Trophoblast cell (in vitro differentiated cells and primary cell): ENCODE data around the gene HEXB.
"Not testable (repeated sequence)": the region's sequence is repeated elsewhere in the genome, so short reads cannot be mapped to it uniquely, and the experiment has no call there.

ENCODE experiments used
- DNase-seq, 2 donors: peaks; one replicate each; pipeline ENCODE4 v3.0.0-alpha.2; 2016
- H2AFZ ChIP-seq: 2 replicates; pipeline ENCODE4 v1.6.1; 2013; ENCODE audit warnings: low read length, moderate library complexity, mild to moderate bottlenecking; ENCODE audit not compliant: insufficient read depth, poor library complexity
- H2AK5ac ChIP-seq: 2 replicates; pipeline ENCODE4 v1.6.1; 2013; ENCODE audit warnings: mild to moderate bottlenecking, low read length
- H2BK120ac ChIP-seq: 2 replicates; pipeline ENCODE4 v1.6.1; 2013; ENCODE audit warnings: low read length, mild to moderate bottlenecking, moderate library complexity; ENCODE audit not compliant: insufficient read depth, poor library complexity
- H2BK12ac ChIP-seq: 2 replicates; pipeline ENCODE4 v1.6.1; 2013; ENCODE audit warnings: mild to moderate bottlenecking, low read length, moderate library complexity
- H2BK5ac ChIP-seq: 2 replicates; pipeline ENCODE4 v1.6.1; 2013; ENCODE audit warnings: low read length, low read depth, moderate library complexity, mild to moderate bottlenecking; ENCODE audit not compliant: poor library complexity
- H3K14ac ChIP-seq: 2 replicates; pipeline ENCODE4 v1.6.1; 2013; ENCODE audit warnings: mild to moderate bottlenecking, low read length
- H3K18ac ChIP-seq: 2 replicates; pipeline ENCODE4 v1.6.1; 2013; ENCODE audit warnings: mild to moderate bottlenecking, low read length
- H3K23ac ChIP-seq: 2 replicates; pipeline ENCODE4 v1.6.1; 2013; ENCODE audit warnings: low read length
- H3K27ac ChIP-seq: 2 replicates; pipeline ENCODE4 v1.5.1; 2013; ENCODE audit warnings: low read depth, mild to moderate bottlenecking, inconsistent platforms, low read length, moderate library complexity
- H3K27me3 ChIP-seq: 2 replicates; pipeline ENCODE4 v1.6.1; 2013; ENCODE audit warnings: inconsistent platforms, mild to moderate bottlenecking, low read length, moderate library complexity; ENCODE audit not compliant: insufficient read depth
- H3K36me3 ChIP-seq, 2 experiments: 1 replicate in 1 of 2; 2 replicates in 1 of 2; pipeline ENCODE4 v1.6.1; 2013; ENCODE audit warnings: low read length in 2 of 2, mild to moderate bottlenecking in 2 of 2, moderate library complexity in 1 of 2; ENCODE audit not compliant: insufficient read depth in 2 of 2, control insufficient read depth in 1 of 2
- H3K4ac ChIP-seq: 2 replicates; pipeline ENCODE4 v1.6.1; 2013; ENCODE audit warnings: low read depth, mild to moderate bottlenecking, low read length, moderate library complexity
- H3K4me1 ChIP-seq, 2 experiments: 1 replicate in 1 of 2; 2 replicates in 1 of 2; pipeline ENCODE4 v1.6.1; 2013; ENCODE audit warnings: low read length in 2 of 2, mild to moderate bottlenecking in 2 of 2, moderate library complexity in 1 of 2; ENCODE audit not compliant: insufficient read depth in 2 of 2, control insufficient read depth in 1 of 2
- H3K4me2 ChIP-seq: 2 replicates; pipeline ENCODE4 v1.6.1; 2013; ENCODE audit warnings: inconsistent platforms, mild to moderate bottlenecking, low read length, moderate library complexity
- H3K4me3 ChIP-seq: 2 replicates; pipeline ENCODE4 v1.5.1; 2013; ENCODE audit warnings: mild to moderate bottlenecking, low read depth, low read length, inconsistent platforms
- H3K79me1 ChIP-seq: one replicate; pipeline ENCODE4 v1.6.1; 2013; ENCODE audit warnings: low read length
- H3K79me2 ChIP-seq: 2 replicates; pipeline ENCODE4 v1.6.1; 2013; ENCODE audit warnings: low read length, mild to moderate bottlenecking; ENCODE audit not compliant: control insufficient read depth, insufficient read depth, poor library complexity
- H3K9ac ChIP-seq: 2 replicates; pipeline ENCODE4 v1.6.1; 2013; ENCODE audit warnings: mild to moderate bottlenecking, low read length
- H3K9me3 ChIP-seq: 2 replicates; pipeline ENCODE4 v1.6.1; 2013; ENCODE audit warnings: low read depth, mild to moderate bottlenecking, control low read depth, inconsistent platforms, low read length; ENCODE audit not compliant: insufficient read depth
- H4K12ac ChIP-seq: 2 replicates; pipeline ENCODE4 v1.6.1; 2013; ENCODE audit warnings: low read depth, mild to moderate bottlenecking, low read length, moderate library complexity
- H4K8ac ChIP-seq: 2 replicates; pipeline ENCODE4 v1.6.1; 2013; ENCODE audit warnings: low read depth, mild to moderate bottlenecking, low read length, moderate library complexity
- H4K91ac ChIP-seq: one replicate; pipeline ENCODE4 v1.6.1; 2013; ENCODE audit warnings: low read depth, mild to moderate bottlenecking, low read length, moderate library complexity
- WGBS: extraction: QIAGEN DNeasy Blood & Tissue Kit; methylation state at CpG from one replicate; pipeline ENCODE4 v1.1.7; 2013; ENCODE audit warnings: missing lambda C conversion rate; ENCODE audit not compliant: insufficient read length, insufficient coverage; ENCODE audit errors: extremely low coverage; 5-methylcytosine and 5-hydroxymethylcytosine counted together

Gene HEXB

DNA sequence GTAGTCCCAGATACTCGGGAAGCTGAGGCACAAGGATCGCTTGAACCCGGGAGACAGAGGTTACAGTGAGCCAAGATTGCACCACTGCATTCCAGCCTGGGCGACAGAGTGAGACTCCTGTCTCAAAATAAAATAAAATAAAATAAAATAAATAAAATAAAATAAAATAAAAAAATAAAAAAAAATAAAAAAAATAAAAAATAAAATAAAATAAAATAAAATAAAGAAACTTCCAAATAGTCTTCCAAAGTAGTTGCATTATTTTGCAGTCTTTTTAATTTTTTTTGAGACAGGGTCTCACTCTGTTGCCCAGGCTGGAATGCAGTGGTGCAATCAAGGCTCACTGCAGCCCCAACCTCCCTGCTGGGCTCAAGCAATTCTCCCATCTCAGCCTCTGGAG is 63.7 kb downstream of the HEXB start:
- not testable (repeated sequence) for H3K79me2 ChIP-seq, H3K4ac ChIP-seq, H3K9me3 ChIP-seq, H3K36me3 ChIP-seq, H3K4me1 ChIP-seq, H3K9ac ChIP-seq, H4K91ac ChIP-seq, H3K18ac ChIP-seq, H2AK5ac ChIP-seq, H3K23ac ChIP-seq, H2AFZ ChIP-seq, H3K4me3 ChIP-seq, H3K4me2 ChIP-seq, H2BK5ac ChIP-seq, DNase-seq, H3K14ac ChIP-seq, H4K12ac ChIP-seq, H3K27ac ChIP-seq, H2BK12ac ChIP-seq, H2BK120ac ChIP-seq, H3K79me1 ChIP-seq, H4K8ac ChIP-seq, H3K27me3 ChIP-seq
- no CpG with 5 or more reads among the region's 4 CpGs for WGBS

DNA sequence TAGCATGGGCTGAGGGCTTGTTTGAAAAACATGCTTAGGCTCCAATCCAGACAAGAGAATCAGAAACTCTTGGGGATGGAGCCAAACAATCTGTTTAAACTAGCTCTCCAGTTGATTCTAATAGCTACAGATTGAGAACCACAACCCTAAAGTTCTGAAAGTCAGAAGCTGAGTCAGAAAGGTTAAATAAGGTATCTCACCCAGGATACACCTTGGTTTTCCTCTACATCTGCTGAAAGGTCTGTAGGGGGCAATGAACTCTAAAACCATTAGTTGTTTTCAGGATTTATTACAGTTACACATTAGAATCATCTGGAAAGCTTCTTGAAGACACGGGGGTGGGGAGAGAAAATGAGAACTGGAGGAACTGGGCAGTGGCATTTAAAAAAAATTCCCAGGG is 76.2 kb downstream of the HEXB start:
- no peak overlapping the region for H2AK5ac ChIP-seq
- no peak overlapping the region for H3K14ac ChIP-seq
- H4K12ac ChIP-seq: no peak overlapping the region
- H2BK5ac ChIP-seq: no peak overlapping the region
- H3K23ac ChIP-seq: no peak overlapping the region
- DNase-seq: no peak
- no peak overlapping the region for H2BK12ac ChIP-seq
- H3K4me3 ChIP-seq: no peak overlapping the region
- H3K36me3 ChIP-seq: peaks cover 5 to 10% of the 10 kb centered on the region in 2 experiments
- no peak overlapping the region for H4K8ac ChIP-seq
- H3K4me1 ChIP-seq: peaks cover 5% of the 10 kb centered on the region in 2 experiments
- no CpG with 5 or more reads among the region's 1 CpG for WGBS
- no peaks in the 10 kb centered on the region for H3K27me3 ChIP-seq
- no peaks in the 10 kb centered on the region for H3K79me1 ChIP-seq
- no peaks in the 10 kb centered on the region for H3K9me3 ChIP-seq
- H3K4me2 ChIP-seq: no peak overlapping the region
- H3K9ac ChIP-seq: no peak overlapping the region
- H3K18ac ChIP-seq: no peak overlapping the region
- peaks cover 3% of the 10 kb centered on the region for H3K79me2 ChIP-seq
- H3K27ac ChIP-seq: no peak overlapping the region
- H2AFZ ChIP-seq: no peak overlapping the region
- H3K4ac ChIP-seq: no peak overlapping the region
- H2BK120ac ChIP-seq: no peak overlapping the region
- no peak overlapping the region for H4K91ac ChIP-seq

DNA sequence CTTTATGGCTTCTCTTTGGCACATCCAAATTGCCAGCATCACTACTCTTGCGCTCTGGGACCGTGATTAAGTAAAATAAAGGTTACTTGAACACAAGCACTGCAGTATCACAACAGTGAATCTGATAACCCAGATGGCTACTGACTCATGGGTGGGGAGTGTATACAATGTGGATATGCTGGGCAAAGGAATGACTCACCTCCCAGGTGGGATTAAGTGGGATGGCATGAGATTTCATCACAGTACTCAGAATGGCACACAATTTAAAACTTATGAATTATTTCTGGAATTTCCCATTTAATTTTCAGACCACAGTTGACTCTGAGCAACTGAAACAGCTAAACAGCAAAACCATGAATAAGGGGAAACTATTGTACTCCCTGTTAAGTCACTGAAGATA is 77.6 kb downstream of the HEXB start:
- H4K12ac ChIP-seq: no peak overlapping the region
- peaks cover 6% of the 10 kb centered on the region for H3K79me1 ChIP-seq
- H4K8ac ChIP-seq: no peak overlapping the region
- no peak overlapping the region for H3K14ac ChIP-seq
- no peak overlapping the region for H2BK5ac ChIP-seq
- no peak overlapping the region for H3K4ac ChIP-seq
- H3K27me3 ChIP-seq: no peaks in the 10 kb centered on the region
- no peak overlapping the region for H2AFZ ChIP-seq
- no peak overlapping the region for H3K4me2 ChIP-seq
- peaks cover 5% of the 10 kb centered on the region in 2 experiments for H3K4me1 ChIP-seq
- no peak overlapping the region for H3K23ac ChIP-seq
- no peak overlapping the region for H4K91ac ChIP-seq
- no peaks in the 10 kb centered on the region for H3K9me3 ChIP-seq
- peaks cover 10% of the 10 kb centered on the region for H3K79me2 ChIP-seq
- H3K9ac ChIP-seq: no peak overlapping the region
- peaks cover 2 to 5% of the 10 kb centered on the region in 2 experiments for H3K36me3 ChIP-seq
- H2BK12ac ChIP-seq: no peak overlapping the region
- H2BK120ac ChIP-seq: no peak overlapping the region
- H3K27ac ChIP-seq: no peak overlapping the region
- H3K4me3 ChIP-seq: no peak overlapping the region
- no CpG with 5 or more reads among the region's 2 CpGs for WGBS
- H3K18ac ChIP-seq: no peak overlapping the region
- peak; percentile 83 to 94 for DNase-seq
- H2AK5ac ChIP-seq: no peak overlapping the region

DNA sequence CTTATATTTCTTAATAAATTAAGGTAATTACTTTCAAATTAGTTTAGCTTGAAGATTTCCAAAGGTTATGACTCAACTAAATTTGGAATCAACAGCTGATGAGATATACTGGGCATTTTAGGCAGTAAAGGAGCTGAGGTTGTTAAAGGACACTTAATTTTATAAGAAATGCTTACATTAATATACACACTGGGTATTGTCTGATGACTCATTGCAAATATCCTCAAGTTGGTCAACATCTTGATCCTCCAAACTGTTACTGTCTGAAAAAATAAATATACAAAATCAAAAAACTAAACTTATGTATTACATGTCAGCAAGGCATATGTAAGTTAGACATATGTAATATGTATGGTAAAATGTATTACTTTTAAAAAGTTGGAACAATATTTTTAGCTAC is 78.5 kb downstream of the HEXB start:
- no peaks in the 10 kb centered on the region for H3K9me3 ChIP-seq
- no peak overlapping the region for H3K4ac ChIP-seq
- peaks cover 5 to 8% of the 10 kb centered on the region in 2 experiments for H3K4me1 ChIP-seq
- no peak overlapping the region for H4K12ac ChIP-seq
- no peak overlapping the region for H3K4me3 ChIP-seq
- H3K23ac ChIP-seq: no peak overlapping the region
- no peak overlapping the region for H2AFZ ChIP-seq
- H3K9ac ChIP-seq: no peak overlapping the region
- H3K36me3 ChIP-seq: peaks cover 2% of the 10 kb centered on the region in 2 experiments
- H2BK12ac ChIP-seq: no peak overlapping the region
- no peak overlapping the region for H3K27ac ChIP-seq
- no peak overlapping the region for H3K14ac ChIP-seq
- no peak overlapping the region for H3K4me2 ChIP-seq
- H4K8ac ChIP-seq: no peak overlapping the region
- H2AK5ac ChIP-seq: no peak overlapping the region
- peaks cover 6% of the 10 kb centered on the region for H3K79me1 ChIP-seq
- no peak overlapping the region for H2BK120ac ChIP-seq
- H3K18ac ChIP-seq: no peak overlapping the region
- H4K91ac ChIP-seq: no peak overlapping the region
- no peak overlapping the region for H2BK5ac ChIP-seq
- peak in 1 of 2 donors; percentile 13 for DNase-seq
- H3K27me3 ChIP-seq: no peaks in the 10 kb centered on the region
- H3K79me2 ChIP-seq: peaks cover 12% of the 10 kb centered on the region
